DMS153 (cell line): ENCODE data around the gene NOS2.

Source experiments
- DNase-seq: peaks from one replicate; lab custom pipeline; 2025; lab: John Stamatoyannopoulos, UW

NOS2 gene

GRCh38 chr17:27818401-27819105, 18.2 kb upstream of the NOS2 start:
- DNase-seq: no peak

- DNase-seq: no peak
Observed at GRCh38 chr17:27817731-27818130, 17.4 kb upstream of the NOS2 start.

GRCh38 chr17:27816946-27817345, 16.6 kb upstream of the NOS2 start:
- DNase-seq: no peak

- DNase-seq: no peak
Observed at GRCh38 chr17:27811961-27812360, 11.6 kb upstream of the NOS2 start.

GRCh38 chr17:27810902-27811557, 10.7 kb upstream of the NOS2 start:
- DNase-seq: no peak

GRCh38 chr17:27810211-27810901, 10.0 kb upstream of the NOS2 start:
- no peak for DNase-seq

GRCh38 chr17:27809555-27809954, 9.2 kb upstream of the NOS2 start:
- DNase-seq: no peak

GRCh38 chr17:27808628-27809027, 8.3 kb upstream of the NOS2 start:
- DNase-seq: no peak

GRCh38 chr17:27807567-27808470, 7.5 kb upstream of the NOS2 start:
- DNase-seq: peak; percentile 66

GRCh38 chr17:27805520-27806146, 5.3 kb upstream of the NOS2 start:
- peak; percentile 82 for DNase-seq

GRCh38 chr17:27804113-27804512, 3.8 kb upstream of the NOS2 start:
- no peak for DNase-seq

GRCh38 chr17:27802962-27803680, 2.8 kb upstream of the NOS2 start:
- DNase-seq: no peak

GRCh38 chr17:27802033-27802432, 1.7 kb upstream of the NOS2 start:
- DNase-seq: no peak

- no peak for DNase-seq
Observed at GRCh38 chr17:27798376-27798775, 2.0 kb downstream of the NOS2 start.

- DNase-seq: no peak
Observed at GRCh38 chr17:27797390-27798091, 2.8 kb downstream of the NOS2 start.

- no peak for DNase-seq
Observed at GRCh38 chr17:27793906-27794569, 6.3 kb downstream of the NOS2 start.

GRCh38 chr17:27793168-27793905, 7.0 kb downstream of the NOS2 start:
- no peak for DNase-seq

- DNase-seq: no peak
Observed at GRCh38 chr17:27792095-27792494, 8.2 kb downstream of the NOS2 start.

- no peak for DNase-seq
Observed at GRCh38 chr17:27788919-27789318, 11.4 kb downstream of the NOS2 start.
